DND-41 (cell line): ENCODE data around the gene GLMP.

ENCODE experiments used
- ATAC-seq: fragments of 200-7000 bp; cut with Tn5 transposase; 3 replicates; pipeline ENCODE4 v1.9.1; 2021; ENCODE audit warnings: low read depth; ENCODE audit not compliant: insufficient read depth
- DNase-seq: peaks from one replicate; pipeline ENCODE4 v3.0.0-alpha.2; 2020
- H2AFZ ChIP-seq: 2 replicates; pipeline ENCODE4 v1.6.0; 2012; ENCODE audit warnings: low read depth, low read length
- H3K27ac ChIP-seq: 2 replicates; pipeline ENCODE4 v1.5.1; 2012; ENCODE audit warnings: low read length, inconsistent platforms
- H3K27me3 ChIP-seq: fragments of 200-600 bp; sonication (generic); 2 replicates; pipeline ENCODE4 v1.6.0; 2012; ENCODE audit warnings: low read length, mild to moderate bottlenecking, inconsistent platforms; ENCODE audit not compliant: insufficient read depth, poor library complexity
- H3K36me3 ChIP-seq: 2 replicates; pipeline ENCODE4 v1.5.1; 2012; ENCODE audit warnings: low read length, inconsistent platforms; ENCODE audit not compliant: insufficient read depth
- H3K4me1 ChIP-seq: 2 replicates; pipeline ENCODE4 v1.5.1; 2012; ENCODE audit warnings: mild to moderate bottlenecking, low read length; ENCODE audit not compliant: insufficient read depth
- H3K4me2 ChIP-seq: 2 replicates; pipeline ENCODE4 v1.6.0; 2012; ENCODE audit warnings: mild to moderate bottlenecking, moderate library complexity, low read length, inconsistent platforms; ENCODE audit not compliant: insufficient read depth
- H3K4me3 ChIP-seq, 2 experiments: fragments of 200-600 bp in 1 of 2; shearing (Covaris generic) in 1 of 2; 2 replicates each; pipeline ENCODE4 v1.5.1; 2012 to 2016; ENCODE audit warnings: inconsistent platforms in 2 of 2, low read length in 2 of 2, mild to moderate bottlenecking in 2 of 2, low read depth in 1 of 2, moderate library complexity in 1 of 2
- H3K79me2 ChIP-seq: 2 replicates; pipeline ENCODE4 v1.6.0; 2012; ENCODE audit warnings: low read length, inconsistent platforms; ENCODE audit not compliant: insufficient read depth
- H3K9ac ChIP-seq: 2 replicates; pipeline ENCODE4 v1.6.0; 2012; ENCODE audit warnings: low read depth, mild to moderate bottlenecking, inconsistent platforms, low read length, moderate library complexity
- H3K9me3 ChIP-seq: 2 replicates; pipeline ENCODE4 v1.5.1; 2012; ENCODE audit warnings: low read length, moderate library complexity, mild to moderate bottlenecking, inconsistent platforms; ENCODE audit not compliant: insufficient read depth, severe bottlenecking
- H4K20me1 ChIP-seq: 2 replicates; pipeline ENCODE4 v1.6.0; 2012; ENCODE audit warnings: low read length; ENCODE audit not compliant: insufficient read depth
- EZH2 ChIP-seq: IDR thresholded peaks from 3 replicates; pipeline ENCODE4 v1.6.1; 2012; ENCODE audit warnings: borderline replicate concordance, low read depth, mild to moderate bottlenecking, moderate library complexity, low read length, inconsistent platforms; ENCODE audit not compliant: severe bottlenecking
- TF ChIP-seq, protein P1 (sequence below): IDR thresholded peaks from 2 replicates; pipeline ENCODE4 v1.5.1; 2012; ENCODE audit warnings: borderline replicate concordance, low read length, moderate library complexity, mild to moderate bottlenecking; ENCODE audit not compliant: poor library complexity, severe bottlenecking; ENCODE audit errors: extremely low read depth

Gene GLMP

DNA sequence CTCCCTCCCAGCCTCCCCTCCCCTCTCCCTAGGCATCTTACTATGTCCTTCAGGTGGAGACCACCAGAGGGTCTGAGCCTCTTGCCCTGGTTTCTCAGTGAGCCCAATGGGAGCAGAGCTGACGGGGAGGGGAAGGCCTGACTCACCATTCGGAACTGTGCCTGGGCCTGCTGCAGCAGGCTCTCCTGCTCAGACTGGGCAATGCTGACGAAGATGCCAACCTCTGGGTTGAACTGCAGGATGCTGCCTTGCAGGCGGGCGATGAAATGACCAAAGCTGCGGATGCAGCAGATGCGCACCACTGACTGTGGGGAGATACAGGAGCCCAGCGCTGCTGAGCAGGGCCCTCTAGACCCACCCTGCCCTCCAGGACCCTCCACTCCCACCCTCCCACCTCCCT is 36.6 kb downstream of the GLMP start:
- Histone ChIP-seq H3K9me3 (no peaks in the 10 kb centered on the region), H4K20me1 (peaks cover 3% of the 10 kb centered on the region; the same call in 1 of the 2 replicates), H3K27me3 (no peaks in the 10 kb centered on the region), H3K4me3 (no peak overlapping the region), H3K27ac (no peak overlapping the region), H3K4me2 (no peak overlapping the region), H3K79me2 (no peaks in the 10 kb centered on the region), H3K9ac (no peak overlapping the region), H3K4me1 (no peaks in the 10 kb centered on the region), H3K36me3 (peaks cover 88% of the 10 kb centered on the region), H2AFZ (no peak overlapping the region)
- DNase-seq (no peak), ATAC-seq (no peak)
- no peak for TF ChIP-seq EZH2
- TF ChIP-seq, protein P1, sequence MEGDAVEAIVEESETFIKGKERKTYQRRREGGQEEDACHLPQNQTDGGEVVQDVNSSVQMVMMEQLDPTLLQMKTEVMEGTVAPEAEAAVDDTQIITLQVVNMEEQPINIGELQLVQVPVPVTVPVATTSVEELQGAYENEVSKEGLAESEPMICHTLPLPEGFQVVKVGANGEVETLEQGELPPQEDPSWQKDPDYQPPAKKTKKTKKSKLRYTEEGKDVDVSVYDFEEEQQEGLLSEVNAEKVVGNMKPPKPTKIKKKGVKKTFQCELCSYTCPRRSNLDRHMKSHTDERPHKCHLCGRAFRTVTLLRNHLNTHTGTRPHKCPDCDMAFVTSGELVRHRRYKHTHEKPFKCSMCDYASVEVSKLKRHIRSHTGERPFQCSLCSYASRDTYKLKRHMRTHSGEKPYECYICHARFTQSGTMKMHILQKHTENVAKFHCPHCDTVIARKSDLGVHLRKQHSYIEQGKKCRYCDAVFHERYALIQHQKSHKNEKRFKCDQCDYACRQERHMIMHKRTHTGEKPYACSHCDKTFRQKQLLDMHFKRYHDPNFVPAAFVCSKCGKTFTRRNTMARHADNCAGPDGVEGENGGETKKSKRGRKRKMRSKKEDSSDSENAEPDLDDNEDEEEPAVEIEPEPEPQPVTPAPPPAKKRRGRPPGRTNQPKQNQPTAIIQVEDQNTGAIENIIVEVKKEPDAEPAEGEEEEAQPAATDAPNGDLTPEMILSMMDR: no peak

GRCh38 chr1:156257711-156258110 is 37.8 kb downstream of the GLMP start:
- Histone ChIP-seq H3K79me2 (no peaks in the 10 kb centered on the region), H3K27ac (no peak overlapping the region), H3K36me3 (peaks cover 88% of the 10 kb centered on the region), H3K9me3 (no peaks in the 10 kb centered on the region), H3K4me1 (no peaks in the 10 kb centered on the region), H4K20me1 (peaks cover 3% of the 10 kb centered on the region; the same call in 1 of the 2 replicates), H3K4me3 (no peak overlapping the region), H3K4me2 (no peak overlapping the region), H2AFZ (no peak overlapping the region), H3K27me3 (no peaks in the 10 kb centered on the region), H3K9ac (no peak overlapping the region)
- TF ChIP-seq, protein P1: no peak
- TF ChIP-seq EZH2: no peak
- DNase-seq (no peak), ATAC-seq (no peak)

- ATAC-seq (no peak), DNase-seq (no peak)
- Histone ChIP-seq H3K36me3 (peaks cover 90% of the 10 kb centered on the region), H3K79me2 (no peaks in the 10 kb centered on the region), H3K9ac (no peak overlapping the region), H3K27ac (no peak overlapping the region), H3K4me1 (no peaks in the 10 kb centered on the region), H3K4me3 (no peak overlapping the region), H4K20me1 (peaks cover 13% of the 10 kb centered on the region), H2AFZ (no peak overlapping the region), H3K27me3 (no peaks in the 10 kb centered on the region), H3K4me2 (no peak overlapping the region), H3K9me3 (no peaks in the 10 kb centered on the region)
- TF ChIP-seq, protein P1: no peak
- TF ChIP-seq EZH2: no peak
Observed at GRCh38 chr1:156253634-156254033, 41.8 kb downstream of the GLMP start.

DNA sequence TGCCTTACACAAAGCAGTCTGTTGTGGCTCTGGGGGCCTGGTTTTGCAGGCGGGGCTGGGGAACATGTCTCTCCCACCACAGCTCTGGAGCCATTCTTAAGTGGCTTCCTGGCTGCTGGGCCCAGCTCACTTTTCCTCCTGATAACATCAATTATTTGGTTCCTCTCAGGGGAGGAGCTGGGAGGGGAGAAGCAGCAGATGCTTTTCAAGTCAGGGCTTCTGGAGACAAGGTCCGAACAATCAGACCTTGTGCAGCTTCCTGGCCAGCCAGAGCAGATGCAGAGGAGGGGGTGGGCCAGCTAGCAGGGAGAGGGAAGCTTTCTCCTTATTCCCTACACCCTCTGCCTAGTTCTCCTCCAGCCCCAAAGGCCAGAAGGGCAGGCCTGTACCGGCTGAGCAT is 44.0 kb downstream of the GLMP start:
- peaks cover 71% of the 10 kb centered on the region for H3K36me3 ChIP-seq

More for the DNA sequence above, 44.0 kb downstream of the GLMP start:
- no peak overlapping the region for H2AFZ ChIP-seq
- H4K20me1 ChIP-seq: peaks cover 16% of the 10 kb centered on the region
- H3K4me3 ChIP-seq: no peak overlapping the region
- H3K27me3 ChIP-seq: no peaks in the 10 kb centered on the region
- TF ChIP-seq EZH2: no peak
- TF ChIP-seq, protein P1: no peak
- no peaks in the 10 kb centered on the region for H3K79me2 ChIP-seq
- no peaks in the 10 kb centered on the region for H3K9me3 ChIP-seq
- H3K9ac ChIP-seq: no peak overlapping the region
- DNase-seq (no peak), ATAC-seq (no peak)
- no peak overlapping the region for H3K4me2 ChIP-seq
- H3K4me1 ChIP-seq: no peaks in the 10 kb centered on the region
- H3K27ac ChIP-seq: no peak overlapping the region
